ENCODE data around the gene UTF1.
"Not testable (repeated sequence)": the region's sequence is repeated elsewhere in the genome, so short reads cannot be mapped to it uniquely, and the experiment has no call there.

Gene UTF1

DNA sequence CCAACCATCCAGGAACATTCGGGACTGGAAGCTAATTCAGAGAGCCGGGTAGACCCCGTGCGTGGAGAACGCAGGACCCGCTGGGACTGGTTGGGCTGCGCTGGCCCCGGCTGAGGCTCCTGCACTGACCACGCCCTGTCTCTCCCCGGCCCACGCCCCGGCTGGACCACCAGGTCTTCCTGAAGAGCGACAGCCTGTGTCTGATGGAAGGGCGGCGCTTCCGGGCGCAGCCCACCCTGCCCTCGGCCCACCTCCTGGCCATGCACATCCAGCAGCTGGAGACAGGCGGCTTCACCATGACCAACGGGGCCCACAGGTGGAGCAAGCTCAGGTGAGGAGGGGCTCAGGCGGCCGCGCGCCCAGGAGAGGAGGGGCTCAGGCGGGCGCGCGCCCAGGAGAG, 10.2 kb upstream of the UTF1 start:
- DNase-seq = no peak
- Histone ChIP-seq H3K4ac (ENCODE audit: low read depth, low read length) (no peak overlapping the region), H2BK5ac (ENCODE audit: low read depth, low read length, poor library complexity) (no peak overlapping the region), H2BK120ac (ENCODE audit: insufficient read depth, low read length, poor library complexity) (no peak overlapping the region), H3K36me3 (ENCODE audit: control insufficient read depth in 1 of 2, insufficient read depth in 2 of 2, low read length in 2 of 2) (no peaks in the 10 kb centered on the region), H2AK5ac (ENCODE audit: low read length) (no peak overlapping the region), H3K27me3 (ENCODE audit: insufficient read depth, low read length) (no peaks in the 10 kb centered on the region), H4K91ac (ENCODE audit: low read depth, low read length) (no peak overlapping the region), H3K18ac (ENCODE audit: low read length) (no peak overlapping the region), H3K27ac (ENCODE audit: low read depth, low read length) (no peak overlapping the region), H3K79me1 (ENCODE audit: low read length) (no peaks in the 10 kb centered on the region), H2BK12ac (ENCODE audit: low read length) (no peak overlapping the region), H3K9me3 (ENCODE audit: insufficient read depth, low read depth, low read length) (peaks cover under 1% of the 10 kb centered on the region), H3K79me2 (ENCODE audit: control insufficient read depth, insufficient read depth, low read length, poor library complexity) (no peaks in the 10 kb centered on the region), H2AFZ (ENCODE audit: insufficient read depth, low read length, poor library complexity) (no peak overlapping the region), H3K9ac (ENCODE audit: low read length) (no peak overlapping the region), H4K8ac (ENCODE audit: low read depth, low read length) (no peak overlapping the region), H3K4me2 (ENCODE audit: low read length) (peak overlapping the region; percentile 34), H3K4me1 (ENCODE audit: control insufficient read depth in 1 of 2, insufficient read depth in 2 of 2, low read length in 2 of 2) (no peaks in the 10 kb centered on the region), H3K14ac (ENCODE audit: low read length) (no peak overlapping the region), H3K23ac (ENCODE audit: low read length) (no peak overlapping the region), H4K12ac (ENCODE audit: low read depth, low read length) (no peak overlapping the region), H3K4me3 (ENCODE audit: low read depth, low read length) (no peak overlapping the region)
- no CpG with 5 or more reads among the region's 28 CpGs for WGBS (ENCODE audit: extremely low coverage, insufficient coverage, insufficient read length)

- Histone ChIP-seq H3K4me1 (ENCODE audit: control insufficient read depth in 1 of 2, insufficient read depth in 2 of 2, low read length in 2 of 2) (no peaks in the 10 kb centered on the region), H4K91ac (ENCODE audit: low read depth, low read length) (no peak overlapping the region), H3K4me3 (ENCODE audit: low read depth, low read length) (no peak overlapping the region), H2AK5ac (ENCODE audit: low read length) (no peak overlapping the region), H4K12ac (ENCODE audit: low read depth, low read length) (no peak overlapping the region), H3K27me3 (ENCODE audit: insufficient read depth, low read length) (no peaks in the 10 kb centered on the region), H3K23ac (ENCODE audit: low read length) (no peak overlapping the region), H3K14ac (ENCODE audit: low read length) (no peak overlapping the region), H4K8ac (ENCODE audit: low read depth, low read length) (no peak overlapping the region), H3K18ac (ENCODE audit: low read length) (no peak overlapping the region), H2BK5ac (ENCODE audit: low read depth, low read length, poor library complexity) (no peak overlapping the region), H3K9ac (ENCODE audit: low read length) (no peak overlapping the region), H3K4ac (ENCODE audit: low read depth, low read length) (no peak overlapping the region), H3K79me1 (ENCODE audit: low read length) (peaks cover 2% of the 10 kb centered on the region), H3K4me2 (ENCODE audit: low read length) (no peak overlapping the region), H2BK120ac (ENCODE audit: insufficient read depth, low read length, poor library complexity) (no peak overlapping the region), H3K79me2 (ENCODE audit: control insufficient read depth, insufficient read depth, low read length, poor library complexity) (no peaks in the 10 kb centered on the region), H2BK12ac (ENCODE audit: low read length) (no peak overlapping the region), H2AFZ (ENCODE audit: insufficient read depth, low read length, poor library complexity) (no peak overlapping the region), H3K9me3 (ENCODE audit: insufficient read depth, low read depth, low read length) (no peaks in the 10 kb centered on the region), H3K27ac (ENCODE audit: low read depth, low read length) (no peak overlapping the region), H3K36me3 (ENCODE audit: control insufficient read depth in 1 of 2, insufficient read depth in 2 of 2, low read length in 2 of 2) (no peaks in the 10 kb centered on the region)
- DNase-seq = no peak
- no CpG with 5 or more reads among the region's 11 CpGs for WGBS (ENCODE audit: extremely low coverage, insufficient coverage, insufficient read length)
These were observed 8.7 kb upstream of the UTF1 start for GRCh38 chr10:133221331-133221730.

- no CpG with 5 or more reads among the region's 22 CpGs for WGBS (ENCODE audit: extremely low coverage, insufficient coverage, insufficient read length)
- H3K9me3 ChIP-seq (ENCODE audit: insufficient read depth, low read depth, low read length); H3K27ac ChIP-seq (ENCODE audit: low read depth, low read length); H3K27me3 ChIP-seq (ENCODE audit: insufficient read depth, low read length); DNase-seq; H3K4ac ChIP-seq (ENCODE audit: low read depth, low read length); H3K4me1 ChIP-seq (ENCODE audit: control insufficient read depth in 1 of 2, insufficient read depth in 2 of 2, low read length in 2 of 2); H3K4me2 ChIP-seq (ENCODE audit: low read length); H4K91ac ChIP-seq (ENCODE audit: low read depth, low read length); H3K79me1 ChIP-seq (ENCODE audit: low read length); H3K4me3 ChIP-seq (ENCODE audit: low read depth, low read length); H4K12ac ChIP-seq (ENCODE audit: low read depth, low read length); H3K14ac ChIP-seq (ENCODE audit: low read length); H2BK120ac ChIP-seq (ENCODE audit: insufficient read depth, low read length, poor library complexity); H3K79me2 ChIP-seq (ENCODE audit: control insufficient read depth, insufficient read depth, low read length, poor library complexity); H3K18ac ChIP-seq (ENCODE audit: low read length); H3K36me3 ChIP-seq (ENCODE audit: control insufficient read depth in 1 of 2, insufficient read depth in 2 of 2, low read length in 2 of 2); H2BK5ac ChIP-seq (ENCODE audit: low read depth, low read length, poor library complexity); H2AFZ ChIP-seq (ENCODE audit: insufficient read depth, low read length, poor library complexity); H3K23ac ChIP-seq (ENCODE audit: low read length); H4K8ac ChIP-seq (ENCODE audit: low read depth, low read length); H2AK5ac ChIP-seq (ENCODE audit: low read length); H3K9ac ChIP-seq (ENCODE audit: low read length); H2BK12ac ChIP-seq (ENCODE audit: low read length): not testable (repeated sequence)
These were observed 8.3 kb upstream of the UTF1 start for GRCh38 chr10:133221756-133222155.

DNA sequence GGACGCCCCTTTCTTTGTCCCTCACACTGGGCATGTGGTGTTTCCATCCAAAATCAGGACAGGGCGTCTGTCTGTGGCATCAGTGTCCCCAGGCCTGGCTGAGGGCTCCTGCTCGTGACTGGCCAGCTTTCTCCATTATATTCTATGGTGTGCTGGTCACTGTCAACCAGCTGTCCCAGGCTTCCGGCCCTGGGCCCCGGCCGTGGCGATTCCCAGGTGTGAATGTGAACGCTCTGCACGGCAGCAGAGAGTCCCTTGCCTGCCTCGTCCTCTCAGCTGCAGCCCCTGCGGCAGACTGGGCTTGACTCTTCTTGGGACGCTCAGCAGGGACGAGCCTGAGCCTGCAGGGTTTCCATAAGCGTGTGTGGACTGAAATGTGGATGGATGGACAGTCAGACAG, 5.9 kb upstream of the UTF1 start:
- Histone ChIP-seq H2AK5ac (ENCODE audit: low read length) (no peak overlapping the region), H3K27ac (ENCODE audit: low read depth, low read length) (no peak overlapping the region), H3K27me3 (ENCODE audit: insufficient read depth, low read length) (peaks cover 10% of the 10 kb centered on the region), H3K18ac (ENCODE audit: low read length) (no peak overlapping the region), H4K91ac (ENCODE audit: low read depth, low read length) (no peak overlapping the region), H2BK120ac (ENCODE audit: insufficient read depth, low read length, poor library complexity) (no peak overlapping the region), H3K9ac (ENCODE audit: low read length) (no peak overlapping the region), H3K79me2 (ENCODE audit: control insufficient read depth, insufficient read depth, low read length, poor library complexity) (no peaks in the 10 kb centered on the region), H3K36me3 (ENCODE audit: control insufficient read depth in 1 of 2, insufficient read depth in 2 of 2, low read length in 2 of 2) (no peaks in the 10 kb centered on the region), H3K4ac (ENCODE audit: low read depth, low read length) (no peak overlapping the region), H4K8ac (ENCODE audit: low read depth, low read length) (no peak overlapping the region), H3K79me1 (ENCODE audit: low read length) (peaks cover 2% of the 10 kb centered on the region), H3K4me3 (ENCODE audit: low read depth, low read length) (no peak overlapping the region), H3K4me1 (ENCODE audit: control insufficient read depth in 1 of 2, insufficient read depth in 2 of 2, low read length in 2 of 2) (no peaks in the 10 kb centered on the region), H3K4me2 (ENCODE audit: low read length) (no peak overlapping the region), H2BK5ac (ENCODE audit: low read depth, low read length, poor library complexity) (no peak overlapping the region), H3K9me3 (ENCODE audit: insufficient read depth, low read depth, low read length) (peaks cover under 1% of the 10 kb centered on the region), H2BK12ac (ENCODE audit: low read length) (no peak overlapping the region), H2AFZ (ENCODE audit: insufficient read depth, low read length, poor library complexity) (no peak overlapping the region), H3K14ac (ENCODE audit: low read length) (no peak overlapping the region), H3K23ac (ENCODE audit: low read length) (no peak overlapping the region), H4K12ac (ENCODE audit: low read depth, low read length) (no peak overlapping the region)
- DNase-seq = no peak
- WGBS (ENCODE audit: extremely low coverage, insufficient coverage, insufficient read length) = no CpG with 5 or more reads among the region's 14 CpGs
